Measurements from ENCODE around the gene PRPSAP2. TPM values are rescaled to one million over a fixed set of nuclear protein-coding genes. Genes with fewer than 3 reads are reported as not detected.

PRPSAP2 gene
- total RNA-seq, 1 experiment from 2014 or later: 37.8 TPM

GRCh38 chr17:18860161-18860972, 2.4 kb downstream of the PRPSAP2 start:
- DNase-seq (ENCODE audit: low read depth, low spot score) (no peak), ATAC-seq (no peak)
- 0 out of 2 replicates have a peak overlapping the region, but pooled peaks have one; percentile 7 for H3K9ac ChIP-seq (ENCODE audit: low read length)
- no peaks in the 10 kb centered on the region for H4K20me1 ChIP-seq (ENCODE audit: insufficient read depth)
- POLR2A ChIA-PET: no interaction called here
- H3K27me3 ChIP-seq (ENCODE audit: insufficient read depth, low read length): no peaks in the 10 kb centered on the region
- no peak overlapping the region for H3K27ac ChIP-seq (ENCODE audit: low read depth, low read length)
- peaks cover 49% of the 10 kb centered on the region for H3K79me2 ChIP-seq (ENCODE audit: insufficient read depth, low read length)
- H3K9me2 ChIP-seq (ENCODE audit: insufficient read depth): no peaks in the 10 kb centered on the region
- intact Hi-C loops (cut with micrococcal nuclease): no loop called here
- TF ChIP-seq SIN3A (IDR thresholded peaks at IDR 0.05; ENCODE audit: low read depth) (no peak), TCF7L2 (IDR thresholded peaks at IDR 0.05; ENCODE audit: borderline replicate concordance, extremely low read depth, insufficient read depth, insufficient read length) (no peak), YY1 (IDR thresholded peaks at IDR 0.05; ENCODE audit: extremely low read depth, insufficient replicate concordance, low read depth, low read length) (no peak), ZNF274 (IDR thresholded peaks at IDR 0.05; ENCODE audit: low read depth, low read length) (no peak), ZBTB33 (IDR thresholded peaks at IDR 0.05; ENCODE audit: extremely low read depth, insufficient replicate concordance, low read length) (no peak), REST (IDR thresholded peaks at IDR 0.05; ENCODE audit: low read depth) (no peak), SRF (IDR thresholded peaks at IDR 0.05; ENCODE audit: low read depth) (no peak), EZH2 (IDR thresholded peaks at IDR 0.05) (no peak)
- H3K4me3 ChIP-seq (replicated peaks in 1 of 2; ENCODE audit: low read depth in 1 of 2, low read length in 2 of 2): no peak overlapping the region
- no peak overlapping the region for H2AFZ ChIP-seq (ENCODE audit: low read depth, low read length, poor library complexity, severe bottlenecking)
- H3K4me1 ChIP-seq (ENCODE audit: control insufficient read depth in 1 of 2, insufficient read depth in 2 of 2, low read length in 2 of 2): peaks cover 14 to 32% of the 10 kb centered on the region in 2 experiments; a peak in 3 of 4 replicates
- CTCF ChIA-PET: no interaction called here
- no peak overlapping the region for H3K4me2 ChIP-seq (ENCODE audit: low read length)
- H3K36me3 ChIP-seq (ENCODE audit: control insufficient read depth in 1 of 2, insufficient read depth in 2 of 2, low read length in 2 of 2): no peaks in the 10 kb centered on the region
- RAD21 ChIA-PET (ENCODE audit: low non-redundant PET in 1 of 2, low total read pairs in 2 of 2, uncharacterized antibody in 2 of 2, unreplicated experiment in 2 of 2): no interaction called here
- BruUV-seq (replicated peaks): no TSS peak
- no peaks in the 10 kb centered on the region for H3K9me3 ChIP-seq (ENCODE audit: control insufficient read depth in 1 of 2, insufficient read depth in 1 of 2, low read depth in 1 of 2, low read length in 2 of 2)

Data from HCT116 (cell line).